HG03196 (cell line): Measurements from ENCODE around the gene NRCAM.

ENCODE experiments used
- ATAC-seq: cut with Tn5 transposase; IDR thresholded peaks from one replicate; pipeline ENCODE4 v1.9.1; 2021; ENCODE audit not compliant: unreplicated experiment

Gene NRCAM

DNA sequence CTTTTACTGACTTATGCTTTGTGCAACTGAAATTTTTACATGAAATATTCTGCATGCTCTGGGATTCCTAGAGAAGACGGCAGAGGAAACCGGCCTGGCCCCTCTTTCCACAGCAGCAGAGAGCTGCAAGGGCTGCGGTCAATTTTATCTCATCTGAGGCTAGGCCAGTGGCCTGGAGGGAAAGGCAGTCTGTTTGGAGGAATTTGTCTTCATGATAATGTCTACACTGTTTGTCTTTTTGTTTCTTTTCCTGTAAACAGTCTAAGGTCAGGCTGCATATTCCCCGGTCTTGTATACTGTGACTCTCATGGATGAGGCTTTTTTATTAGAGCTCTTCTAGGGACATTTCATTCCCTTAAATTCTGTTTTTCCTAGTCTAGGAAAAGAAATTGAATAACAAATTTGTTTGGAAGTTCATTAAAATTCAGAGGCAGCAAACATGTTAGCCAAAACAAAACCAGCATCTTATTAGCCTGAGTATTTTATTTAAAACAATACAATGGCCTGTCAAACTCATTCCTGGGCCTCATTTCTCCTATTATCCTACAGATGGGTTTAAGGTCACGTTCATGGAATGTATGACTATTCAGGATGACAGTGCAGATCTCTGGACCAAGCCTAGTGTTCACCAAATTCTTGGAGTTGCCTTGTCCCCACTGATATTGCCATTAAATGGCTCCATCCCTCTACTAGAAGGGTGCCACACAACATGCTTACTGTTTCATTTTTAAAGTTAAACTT lies 352.5 kb downstream of the NRCAM start:
- ATAC-seq: no peak

DNA sequence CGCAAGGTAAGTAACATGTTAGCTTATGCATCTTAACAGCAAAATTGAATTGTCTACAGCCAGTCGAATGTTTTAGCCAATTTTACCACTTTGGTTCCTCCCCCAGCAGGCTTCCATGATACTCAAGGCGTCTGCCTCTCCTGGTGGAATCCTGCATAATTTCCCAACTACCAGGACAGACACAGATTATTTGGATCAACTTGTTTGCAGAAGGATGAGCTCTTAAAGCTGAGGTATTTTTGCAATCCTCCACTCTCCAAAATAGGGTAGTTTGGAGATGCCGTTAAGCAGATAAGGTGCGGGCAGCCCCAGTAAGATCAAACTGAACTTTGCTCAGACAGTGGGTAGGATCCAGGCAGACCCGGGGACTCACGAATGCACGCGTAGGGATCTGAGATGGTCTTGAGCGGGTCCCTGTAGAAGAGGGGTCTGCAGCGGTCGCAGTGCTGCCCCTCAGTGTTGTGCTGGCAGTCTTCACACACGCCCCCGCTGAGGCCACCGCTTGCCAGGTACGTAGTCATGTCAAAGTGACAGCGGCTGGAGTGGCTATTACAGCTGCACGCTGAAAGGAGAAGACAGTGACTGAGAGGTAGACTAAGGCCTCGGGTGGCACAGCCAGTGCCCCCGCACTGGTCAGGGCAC lies 353.4 kb downstream of the NRCAM start:
- ATAC-seq: no peak

DNA sequence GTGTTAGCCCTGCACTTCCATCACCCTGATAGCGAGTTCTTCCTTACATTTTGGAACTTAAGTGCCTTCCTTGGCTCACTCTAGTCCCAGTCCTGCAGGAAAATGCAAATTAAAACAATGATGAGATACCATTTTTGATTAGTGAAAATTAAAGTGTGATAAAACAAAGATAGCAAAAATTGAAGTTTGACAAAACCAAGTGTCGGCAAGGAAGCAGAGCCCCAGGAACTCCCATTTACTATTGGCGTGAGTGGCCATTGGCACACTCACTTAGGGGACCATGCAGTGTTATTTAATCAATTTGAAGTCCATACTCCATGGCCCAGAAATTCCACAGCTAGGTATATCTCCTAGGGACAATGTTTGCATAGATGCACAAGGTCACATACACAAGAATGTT lies 354.5 kb downstream of the NRCAM start:
- ATAC-seq: no peak

DNA sequence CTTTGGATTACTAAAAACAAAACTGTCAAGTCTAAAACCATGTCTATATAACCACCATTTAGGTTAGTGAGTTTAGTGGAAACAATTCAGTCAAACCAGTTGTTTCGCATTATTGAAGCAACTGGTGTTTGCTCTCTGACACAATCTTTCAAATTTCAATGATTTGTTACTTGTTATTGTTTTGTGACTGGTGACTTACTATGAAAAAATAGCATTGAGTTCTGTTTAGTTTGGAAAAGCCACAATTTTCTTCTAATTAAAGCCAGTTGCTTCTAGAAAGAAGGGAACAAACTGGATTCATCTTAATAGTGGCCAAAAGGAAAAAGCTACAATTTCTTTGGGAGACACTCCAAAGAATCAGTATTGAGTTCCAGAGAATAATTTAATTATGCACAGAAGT lies 356.5 kb downstream of the NRCAM start:
- ATAC-seq: no peak

DNA sequence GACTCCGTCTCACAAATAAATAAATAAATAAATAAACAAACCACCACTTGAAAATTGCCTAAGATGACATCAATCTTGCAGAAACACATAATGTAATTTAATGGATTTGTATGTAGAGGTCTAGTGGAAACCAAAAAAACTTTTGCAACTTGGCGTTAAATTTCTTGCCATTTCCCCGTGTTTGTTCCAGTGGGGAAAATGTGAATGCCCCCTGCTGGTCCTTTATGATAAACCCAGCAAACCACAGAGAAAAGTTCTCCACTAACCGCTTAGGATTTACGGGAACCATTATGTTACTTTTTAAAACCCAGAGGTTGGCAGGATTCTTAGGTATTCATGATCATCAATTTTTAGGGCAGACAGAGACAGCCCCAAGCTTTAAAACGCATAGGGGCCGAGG lies 358.5 kb downstream of the NRCAM start:
- ATAC-seq: no peak
